Type B pancreatic cell (in vitro differentiated cells): Measurements from ENCODE around the gene P3H3. TPM values are rescaled to one million over a fixed set of nuclear protein-coding genes. Genes with fewer than 3 reads are reported as not detected.
A peak's percentile ranks its signal among the peaks of the same experiment; 100 is the strongest.
"Not testable (repeated sequence)": the region's sequence is repeated elsewhere in the genome, so short reads cannot be mapped to it uniquely, and the experiment has no call there.

Source experiments
- DNase-seq: peaks from one replicate; pipeline ENCODE4 v3.0.0; 2021; ENCODE audit warnings: mixed read lengths; ENCODE audit not compliant: unreplicated experiment; ENCODE audit errors: extremely low spot score
- H3K27ac Mint-ChIP-seq: 2 replicates; pipeline ENCODE4 v1.8.0; 2021; ENCODE audit warnings: mild to moderate bottlenecking, mixed read lengths
- H3K27me3 Mint-ChIP-seq: 2 replicates; pipeline ENCODE4 v1.8.0; 2021; ENCODE audit warnings: mixed read lengths
- H3K36me3 Mint-ChIP-seq: 2 replicates; pipeline ENCODE4 v1.8.0; 2021; ENCODE audit warnings: mixed read lengths
- H3K4me1 Mint-ChIP-seq: one replicate; pipeline ENCODE4 v1.8.0; 2021; ENCODE audit warnings: mixed read lengths; ENCODE audit not compliant: unreplicated experiment
- H3K4me3 Mint-ChIP-seq: 2 replicates; pipeline ENCODE4 v1.8.0; 2021; ENCODE audit warnings: mild to moderate bottlenecking, mixed read lengths
- H3K9me3 Mint-ChIP-seq: 2 replicates; pipeline ENCODE4 v1.8.0; 2021; ENCODE audit warnings: mixed read lengths
- total RNA-seq: library from RNA; stranded (reverse); gene quantifications from 2 replicates; pipeline ENCODE4 v1.2.1, GENCODE V29; 2021; ENCODE audit warnings: low replicate concordance
- TF ChIP-seq, protein P1 (sequence below): fragments of 200-600 bp; sonication (generic); conservative IDR thresholded peaks from 2 replicates; pipeline ENCODE4 v1.5.0; 2021; ENCODE audit warnings: antibody characterized with exemption, mild to moderate bottlenecking

Gene P3H3
- total RNA-seq, 1 donor from 2014 or later, result 66.0 TPM

DNA sequence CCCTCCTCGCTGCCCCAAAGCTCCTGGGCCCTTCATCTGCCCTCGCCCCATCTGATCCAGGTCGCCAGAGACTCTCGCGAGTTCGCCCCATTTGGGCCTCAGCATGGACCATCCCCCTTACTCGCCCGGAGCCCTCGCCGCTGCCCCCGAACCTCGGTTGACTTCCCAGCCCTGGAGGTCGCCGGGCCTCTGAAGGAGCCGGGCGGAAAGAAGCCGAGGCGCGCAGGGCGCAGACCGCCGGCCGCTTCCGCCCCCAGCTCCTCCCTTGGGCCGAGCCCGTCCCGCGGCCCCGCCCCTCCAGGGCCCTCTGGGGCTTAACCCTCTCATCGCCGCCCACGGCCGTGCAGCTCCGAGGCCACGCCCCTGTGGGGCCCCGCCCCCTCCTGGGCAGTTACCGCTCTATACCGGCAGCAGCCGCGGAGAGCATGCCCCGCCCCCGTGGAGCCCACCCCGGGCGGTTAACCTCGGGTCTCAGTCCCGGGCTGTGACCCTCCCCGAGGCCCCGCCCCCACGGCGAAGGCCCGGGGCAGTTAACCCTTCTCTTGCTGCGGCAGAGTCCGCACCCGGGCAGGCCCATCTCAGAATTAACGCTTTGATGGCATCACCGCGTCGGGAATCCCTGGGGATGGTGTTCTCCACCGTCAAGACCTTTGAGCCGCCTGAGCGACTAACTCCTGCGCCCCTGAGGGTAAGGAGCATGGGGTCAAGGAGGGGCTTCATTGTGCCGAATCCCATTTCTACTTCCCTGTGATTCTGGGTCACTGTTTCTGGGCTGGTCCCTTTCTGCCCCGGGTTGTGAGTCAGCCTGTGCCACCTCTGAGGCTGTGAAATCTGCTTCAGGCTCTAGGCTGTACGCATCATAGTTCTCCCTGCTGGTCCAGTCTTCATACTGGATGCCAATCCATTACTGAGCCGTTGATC is 45.1 kb downstream of the P3H3 start, which contains the start of gene SPSB2:
SPSB2 (minus strand) TSS at position 210 of the 921 bp plus-strand sequence. CDS start 402 bp downstream, outside the sequence.
- TF ChIP-seq, protein P1, sequence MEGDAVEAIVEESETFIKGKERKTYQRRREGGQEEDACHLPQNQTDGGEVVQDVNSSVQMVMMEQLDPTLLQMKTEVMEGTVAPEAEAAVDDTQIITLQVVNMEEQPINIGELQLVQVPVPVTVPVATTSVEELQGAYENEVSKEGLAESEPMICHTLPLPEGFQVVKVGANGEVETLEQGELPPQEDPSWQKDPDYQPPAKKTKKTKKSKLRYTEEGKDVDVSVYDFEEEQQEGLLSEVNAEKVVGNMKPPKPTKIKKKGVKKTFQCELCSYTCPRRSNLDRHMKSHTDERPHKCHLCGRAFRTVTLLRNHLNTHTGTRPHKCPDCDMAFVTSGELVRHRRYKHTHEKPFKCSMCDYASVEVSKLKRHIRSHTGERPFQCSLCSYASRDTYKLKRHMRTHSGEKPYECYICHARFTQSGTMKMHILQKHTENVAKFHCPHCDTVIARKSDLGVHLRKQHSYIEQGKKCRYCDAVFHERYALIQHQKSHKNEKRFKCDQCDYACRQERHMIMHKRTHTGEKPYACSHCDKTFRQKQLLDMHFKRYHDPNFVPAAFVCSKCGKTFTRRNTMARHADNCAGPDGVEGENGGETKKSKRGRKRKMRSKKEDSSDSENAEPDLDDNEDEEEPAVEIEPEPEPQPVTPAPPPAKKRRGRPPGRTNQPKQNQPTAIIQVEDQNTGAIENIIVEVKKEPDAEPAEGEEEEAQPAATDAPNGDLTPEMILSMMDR, result no peak
- Mint-ChIP-seq H3K4me3 (peak within 1 kb of the TSS; percentile 89), H3K27ac (peak within 1 kb of the TSS; percentile 89), H3K27me3 (no peaks in the 10 kb centered on the region), H3K9me3 (no peaks in the 10 kb centered on the region), H3K4me1 (peaks cover 29% of the 10 kb centered on the region), H3K36me3 (peaks cover 28% of the 10 kb centered on the region)
- DNase-seq, result peak; percentile 99

DNA sequence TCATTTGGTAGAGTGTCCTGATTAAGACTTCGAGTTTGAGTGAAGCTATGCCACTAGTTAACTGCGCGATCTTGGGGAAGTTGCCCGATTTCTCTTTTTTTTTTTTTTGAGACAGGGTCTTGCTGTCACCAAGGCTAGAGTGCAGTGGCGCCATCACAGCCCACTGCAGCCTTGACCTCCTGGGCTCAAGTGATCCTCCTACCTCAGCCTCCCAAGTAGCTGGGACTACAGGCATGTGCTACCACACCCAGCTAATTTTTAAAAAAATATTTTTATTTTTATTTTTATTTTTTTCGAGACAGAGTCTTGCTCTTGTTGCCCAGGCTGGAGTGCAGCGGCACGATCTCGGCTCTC is 45.8 kb downstream of the P3H3 start:
- H3K4me3 Mint-ChIP-seq, result peak overlapping the region; percentile 89
- not testable (repeated sequence) for H3K9me3 Mint-ChIP-seq, DNase-seq, H3K27me3 Mint-ChIP-seq
- peak overlapping the region; percentile 75 for H3K27ac Mint-ChIP-seq
- peaks cover 23% of the 10 kb centered on the region for H3K36me3 Mint-ChIP-seq
- peaks cover 23% of the 10 kb centered on the region for H3K4me1 Mint-ChIP-seq

DNA sequence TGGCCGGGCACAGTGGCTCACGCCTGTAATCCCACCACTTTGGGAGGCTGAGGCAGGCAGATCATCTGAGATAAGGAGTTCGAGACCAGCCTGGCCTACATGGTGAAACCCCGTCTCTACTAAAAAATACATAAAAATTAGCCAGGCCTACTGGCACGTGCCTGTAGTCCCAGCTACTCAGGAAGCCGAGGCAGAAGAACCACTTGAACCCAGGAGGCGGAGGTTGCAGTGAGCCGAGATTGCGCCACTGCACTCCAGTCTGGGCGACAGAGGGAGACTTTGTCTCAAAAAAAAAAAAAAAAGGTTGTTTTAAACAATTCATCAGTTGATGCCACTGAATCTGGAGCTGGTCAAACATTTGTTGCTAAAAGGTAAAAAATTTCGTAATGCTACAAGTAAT is 51.6 kb downstream of the P3H3 start:
- not testable (repeated sequence) for H3K27ac Mint-ChIP-seq

DNA sequence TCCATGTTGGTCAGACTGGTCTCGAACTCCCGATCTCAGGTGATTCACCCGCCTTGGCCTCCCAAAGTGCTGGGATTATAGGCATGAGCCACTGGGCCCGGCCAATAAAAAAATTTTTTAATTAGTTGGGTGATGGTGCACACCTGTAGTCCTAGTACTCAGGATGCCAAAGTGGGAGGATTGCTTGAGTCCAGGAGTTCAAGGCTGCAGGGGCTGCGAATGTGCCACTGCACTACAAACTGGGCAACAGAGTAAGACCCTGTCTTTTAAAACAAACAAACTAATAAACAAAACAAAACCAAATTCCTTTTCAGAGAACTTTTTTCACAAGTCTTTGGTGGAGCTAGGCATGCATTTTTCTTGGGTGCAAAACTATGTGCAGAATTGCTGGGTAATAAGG is 55.0 kb downstream of the P3H3 start:
- Mint-ChIP-seq H3K27me3 (no peaks in the 10 kb centered on the region), H3K4me3 (no peak overlapping the region), H3K27ac (no peak overlapping the region), H3K9me3 (no peaks in the 10 kb centered on the region), H3K36me3 (peaks cover 3% of the 10 kb centered on the region), H3K4me1 (peaks cover under 1% of the 10 kb centered on the region)
- TF ChIP-seq, protein P1, result no peak
- DNase-seq, result no peak

More for the DNA sequence above, 51.6 kb downstream of the P3H3 start:
- DNase-seq, H3K9me3 Mint-ChIP-seq, H3K4me3 Mint-ChIP-seq, H3K27me3 Mint-ChIP-seq, H3K4me1 Mint-ChIP-seq: not testable (repeated sequence)
- H3K36me3 Mint-ChIP-seq, result peaks cover 10% of the 10 kb centered on the region

DNA sequence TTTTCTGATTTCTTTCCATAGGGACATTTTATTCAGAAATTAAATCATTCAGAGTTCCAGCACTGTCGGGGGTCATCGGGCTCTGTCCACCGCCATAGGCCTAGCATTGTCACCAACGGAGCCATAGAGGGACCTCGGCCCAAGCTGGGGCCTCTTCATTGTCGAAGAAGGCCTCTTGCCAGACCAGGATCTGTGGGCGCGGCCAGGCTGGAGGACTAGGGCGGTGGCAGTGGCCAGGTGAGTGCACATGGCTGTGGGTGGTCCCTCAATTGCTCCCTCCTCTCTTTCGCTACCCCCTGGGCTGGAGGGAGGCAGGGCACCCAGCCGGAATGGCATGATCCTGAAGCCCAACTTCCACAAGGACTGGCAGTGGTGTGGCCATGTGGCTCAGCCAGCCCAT is 55.5 kb downstream of the P3H3 start:
- Mint-ChIP-seq H3K9me3 (no peaks in the 10 kb centered on the region), H3K4me1 (peaks cover 3% of the 10 kb centered on the region), H3K36me3 (peaks cover 3% of the 10 kb centered on the region), H3K4me3 (no peak overlapping the region), H3K27me3 (no peaks in the 10 kb centered on the region), H3K27ac (no peak overlapping the region)
- TF ChIP-seq, protein P1, result no peak
- no peak for DNase-seq

DNA sequence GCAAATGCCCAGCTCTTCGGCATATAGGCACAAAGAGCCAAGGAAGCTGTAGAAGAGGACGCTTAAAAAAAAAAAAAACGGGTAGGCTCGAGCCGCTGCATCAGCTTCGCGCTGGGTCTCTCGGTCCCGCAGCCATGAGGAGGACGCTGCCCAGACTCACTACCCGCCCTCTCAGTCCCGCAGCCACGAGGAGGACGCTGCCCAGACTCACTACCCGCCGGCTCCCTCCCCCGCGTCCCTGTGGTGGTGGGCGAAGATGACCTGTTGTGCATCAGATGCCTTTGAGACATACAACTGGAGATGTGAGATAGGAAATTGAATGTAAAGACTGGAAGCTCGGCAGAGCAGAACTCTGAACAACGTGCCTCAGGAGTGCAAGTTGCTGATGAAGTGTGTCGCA is 56.3 kb downstream of the P3H3 start:
- Mint-ChIP-seq H3K9me3 (no peaks in the 10 kb centered on the region), H3K27me3 (no peaks in the 10 kb centered on the region), H3K36me3 (peaks cover 3% of the 10 kb centered on the region), H3K4me3 (no peak overlapping the region), H3K4me1 (peaks cover 3% of the 10 kb centered on the region), H3K27ac (no peak overlapping the region)
- TF ChIP-seq, protein P1, result no peak
- DNase-seq, result no peak

DNA sequence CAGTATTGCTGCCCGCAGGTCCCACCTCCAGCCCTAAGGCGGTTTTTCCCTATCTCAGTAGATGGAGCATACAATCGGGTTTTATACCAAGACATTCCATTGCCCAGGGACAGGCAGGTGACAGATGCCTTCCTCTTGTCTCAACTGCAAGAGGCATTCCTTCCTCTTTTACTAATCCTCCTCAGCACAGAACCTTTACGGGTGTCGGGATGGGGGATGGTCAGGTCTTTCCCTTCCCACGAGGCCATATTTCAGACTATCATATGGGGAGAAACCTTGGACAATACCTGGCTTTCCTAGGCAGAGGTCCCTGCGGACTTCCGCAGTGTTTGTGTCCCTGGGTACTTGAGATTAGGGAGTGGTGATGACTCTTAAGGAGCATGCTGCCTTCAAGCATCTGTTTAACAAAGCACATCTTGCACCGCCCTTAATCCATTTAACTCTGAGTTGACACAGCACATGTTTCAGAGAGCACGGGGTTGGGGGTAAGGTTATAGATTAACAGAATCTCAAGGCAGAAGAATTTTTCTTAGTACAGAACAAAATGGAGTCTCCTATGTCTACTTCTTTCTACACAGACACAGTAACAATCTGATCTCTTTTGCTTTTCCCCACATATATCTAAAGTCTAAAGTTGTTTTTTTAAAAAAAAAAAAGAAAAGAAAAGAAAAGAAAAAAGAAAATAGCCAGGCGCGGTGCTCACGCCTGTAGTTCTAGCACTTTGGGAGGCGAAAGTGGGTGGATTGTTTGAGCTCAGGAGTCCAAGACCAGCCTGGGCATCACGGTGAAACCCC is 58.2 kb downstream of the P3H3 start:
- not testable (repeated sequence) for H3K4me1 Mint-ChIP-seq, H3K27me3 Mint-ChIP-seq, H3K36me3 Mint-ChIP-seq, H3K9me3 Mint-ChIP-seq, DNase-seq
- H3K4me3 Mint-ChIP-seq, result peak overlapping the region; percentile 84
- H3K27ac Mint-ChIP-seq, result peak overlapping the region; percentile 100
